Liver (tissue), 9 donors: Measurements from ENCODE around the gene PLXNA2. TPM values are rescaled to one million over a fixed set of nuclear protein-coding genes. Genes with fewer than 3 reads are reported as not detected.

ENCODE experiments used
- DNase-seq: peaks from one replicate; pipeline ENCODE4 v3.0.0-alpha.2; 2017; ENCODE audit warnings: low spot score
- H3K27ac ChIP-seq, 2 donors: one replicate each; pipeline ENCODE4 v1.7.0; 2013; ENCODE audit warnings: inconsistent platforms in 2 of 2, low read length in 2 of 2, control low read depth in 1 of 2, low read depth in 1 of 2, mild to moderate bottlenecking in 1 of 2
- H3K27me3 ChIP-seq, 4 donors: one replicate each; pipeline versions ENCODE4 v1.6.1 to v1.7.0; 2013; ENCODE audit warnings: low read length in 3 of 4, inconsistent platforms in 1 of 4, mild to moderate bottlenecking in 1 of 4, moderate library complexity in 1 of 4; ENCODE audit not compliant: control insufficient read depth in 4 of 4, insufficient read depth in 4 of 4
- H3K36me3 ChIP-seq, 4 donors: one replicate each; pipeline versions ENCODE4 v1.6.1 to v1.7.0; 2013; ENCODE audit warnings: low read length in 3 of 4, mild to moderate bottlenecking in 3 of 4, low read depth in 1 of 4, moderate library complexity in 1 of 4; ENCODE audit not compliant: control insufficient read depth in 4 of 4, insufficient read depth in 3 of 4
- H3K4me1 ChIP-seq, 4 donors: one replicate each; pipeline versions ENCODE4 v1.6.1 to v1.7.0; 2013; ENCODE audit warnings: low read length in 3 of 4, mild to moderate bottlenecking in 3 of 4, moderate library complexity in 1 of 4; ENCODE audit not compliant: control insufficient read depth in 4 of 4, insufficient read depth in 4 of 4
- H3K4me3 ChIP-seq, 3 donors: one replicate each; pipeline versions ENCODE4 v1.6.1 to v1.7.0; 2013; ENCODE audit warnings: low read length in 3 of 3, control low read depth in 1 of 3, low read depth in 1 of 3, mild to moderate bottlenecking in 1 of 3
- H3K9ac ChIP-seq, 2 donors: one replicate each; pipeline ENCODE4 v1.7.0; 2013; ENCODE audit warnings: low read length in 2 of 2, mild to moderate bottlenecking in 2 of 2, moderate library complexity in 2 of 2, control low read depth in 1 of 2, low read depth in 1 of 2
- H3K9me3 ChIP-seq, 4 donors: one replicate each; pipeline versions ENCODE4 v1.6.1 to v1.7.0; 2013; ENCODE audit warnings: low read length in 3 of 4; ENCODE audit not compliant: control insufficient read depth in 4 of 4
- EGR1 ChIP-seq, 2 donors: IDR thresholded peaks; 2 replicates each; pipeline ENCODE4 v1.6.1; 2016 to 2018; ENCODE audit warnings: antibody characterized with exemption in 2 of 2, low read depth in 2 of 2
- FOXA2 ChIP-seq: IDR thresholded peaks from 2 replicates; pipeline ENCODE4 v1.6.1; 2016; ENCODE audit warnings: antibody characterized with exemption
- GABPA ChIP-seq, 2 donors: IDR thresholded peaks in 1 of 2; conservative IDR thresholded peaks in 1 of 2; 2 replicates each; pipeline ENCODE4 v1.6.1; 2016; ENCODE audit warnings: antibody characterized with exemption in 2 of 2, mild to moderate bottlenecking in 1 of 2, moderate library complexity in 1 of 2
- HNF4A ChIP-seq, 2 donors: conservative IDR thresholded peaks; 2 replicates each; pipeline ENCODE4 v1.6.1; 2016; ENCODE audit warnings: antibody characterized with exemption in 2 of 2, mild to moderate bottlenecking in 2 of 2
- NR2F2 ChIP-seq: IDR thresholded peaks from 2 replicates; pipeline ENCODE4 v1.6.1; 2016; ENCODE audit warnings: antibody characterized with exemption
- RAD21 ChIP-seq, 2 donors: IDR thresholded peaks; 2 replicates each; pipeline ENCODE4 v1.6.1; 2016; ENCODE audit warnings: antibody characterized with exemption in 2 of 2, mild to moderate bottlenecking in 2 of 2
- SP1 ChIP-seq: IDR thresholded peaks from 2 replicates; pipeline ENCODE4 v1.6.1; 2018; ENCODE audit warnings: antibody characterized with exemption, mild to moderate bottlenecking
- TAF1 ChIP-seq: conservative IDR thresholded peaks from 2 replicates; pipeline ENCODE4 v1.6.1; 2016; ENCODE audit warnings: antibody characterized with exemption, mild to moderate bottlenecking
- YY1 ChIP-seq: IDR thresholded peaks from 2 replicates; pipeline ENCODE4 v1.6.1; 2016; ENCODE audit warnings: antibody characterized with exemption, mild to moderate bottlenecking
- WGBS: extraction: QIAGEN DNeasy Blood & Tissue Kit; methylation state at CpG from one replicate; pipeline ENCODE4 v1.1.7; 2013; 5-methylcytosine and 5-hydroxymethylcytosine counted together
- polyA plus RNA-seq, 2 donors: library from polyadenylated mRNA; stranded (reverse) in 1 of 2; unstranded in 1 of 2; fragments of 200-250 nt in 1 of 2; fragments of >200 nt in 1 of 2; fragmentation: Nextera tagmentation in 1 of 2; extraction: Ambion mirVana in 1 of 2; gene quantifications; one replicate each; pipeline versions ENCODE4 v1.2.1 to v1.2.3, GENCODE V29; 2013 to 2015
- total RNA-seq, 2 donors: library from RNA; depleted of rRNA; stranded (reverse); fragments of >200 nt; gene quantifications; one replicate each; pipeline ENCODE4 v1.2.3, GENCODE V29; 2014
- TF ChIP-seq, protein P1 (sequence below): fragments of 150-350 bp; IDR thresholded peaks from 2 replicates; pipeline ENCODE4 v1.5.1; 2017; ENCODE audit warnings: improper control_type of control experiment, low read depth, low read length; ENCODE audit not compliant: missing input control
- TF ChIP-seq, protein P2 (sequence below): IDR thresholded peaks from 2 replicates; pipeline ENCODE4 v1.6.1; 2016; ENCODE audit warnings: antibody characterized with exemption
- donor health status: healthy.
- donor health status: healthy.
- donor health status: healthy.
- donor health status: healthy.
- donor health status: healthy.

PLXNA2 gene
- total and polyA plus RNA-seq, 4 donors = 1.8 to 9.2 (median 2.8) TPM

DNA sequence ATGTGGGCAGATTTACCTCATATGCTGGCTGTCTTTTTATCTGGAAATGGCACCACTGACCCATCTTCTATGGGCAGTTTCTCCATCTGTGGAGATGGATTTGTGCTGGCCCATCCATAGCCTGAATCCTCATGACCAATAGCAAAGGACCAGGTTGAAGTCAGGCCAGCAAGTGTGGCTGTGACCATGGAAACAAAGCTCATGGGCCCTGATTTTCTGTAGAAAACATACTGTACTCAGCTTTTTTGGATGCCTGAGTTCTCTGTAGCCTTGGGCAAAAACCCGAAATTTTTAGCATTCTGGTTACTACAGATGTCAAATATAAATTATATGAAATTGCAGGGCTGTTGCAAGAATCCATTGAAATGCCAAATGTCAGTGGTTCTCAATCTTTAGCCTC, 155.0 kb downstream of the PLXNA2 start:
- DNase-seq = no peak
- Histone ChIP-seq H3K4me3 (no peak overlapping the region), H3K27ac (no peak overlapping the region), H3K9me3 (no peaks in the 10 kb centered on the region), H3K27me3 (no peaks in the 10 kb centered on the region), H3K36me3 (peaks cover 3 to 29% (median 5%) of the 10 kb centered on the region in 4 donors), H3K9ac (no peak overlapping the region), H3K4me1 (peaks cover 0 to 3% (median 1%) of the 10 kb centered on the region in 4 donors)
- 89% methylated on average over 1 of the region's 1 CpG for WGBS
- no peak for TF ChIP-seq RAD21 (IDR thresholded peaks at IDR 0.05)

DNA sequence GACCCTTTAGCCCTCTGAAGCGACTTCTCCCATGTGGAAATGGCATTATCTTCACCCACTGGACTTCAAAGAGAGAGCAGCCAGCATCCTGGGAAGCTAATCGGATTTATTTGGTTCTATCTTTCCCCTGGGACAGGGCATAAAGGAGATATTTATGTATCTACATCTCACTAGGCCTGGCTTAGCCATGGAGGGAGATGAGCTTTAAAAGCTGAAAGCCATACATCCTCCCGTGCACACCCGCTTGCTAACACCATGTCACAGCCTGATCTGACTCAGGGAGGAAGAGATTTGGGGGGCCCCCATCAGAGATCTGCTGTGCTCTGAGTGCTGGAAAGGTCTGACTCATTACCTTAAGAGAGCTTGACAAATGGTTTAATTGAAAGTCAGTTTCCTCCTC, 155.9 kb downstream of the PLXNA2 start:
- WGBS = 95% methylated on average over 4 of the region's 4 CpGs
- H3K4me3 ChIP-seq = no peak overlapping the region
- no peak for TF ChIP-seq HNF4A (conservative IDR thresholded peaks at IDR 0.05)
- peaks cover 3 to 26% (median 5%) of the 10 kb centered on the region in 4 donors for H3K36me3 ChIP-seq
- no peaks in the 10 kb centered on the region for H3K27me3 ChIP-seq
- H3K9ac ChIP-seq = no peak overlapping the region
- no peak for DNase-seq
- H3K27ac ChIP-seq = no peak overlapping the region
- H3K4me1 ChIP-seq = peaks cover 0 to 3% (median 1%) of the 10 kb centered on the region in 4 donors
- H3K9me3 ChIP-seq = no peaks in the 10 kb centered on the region

DNA sequence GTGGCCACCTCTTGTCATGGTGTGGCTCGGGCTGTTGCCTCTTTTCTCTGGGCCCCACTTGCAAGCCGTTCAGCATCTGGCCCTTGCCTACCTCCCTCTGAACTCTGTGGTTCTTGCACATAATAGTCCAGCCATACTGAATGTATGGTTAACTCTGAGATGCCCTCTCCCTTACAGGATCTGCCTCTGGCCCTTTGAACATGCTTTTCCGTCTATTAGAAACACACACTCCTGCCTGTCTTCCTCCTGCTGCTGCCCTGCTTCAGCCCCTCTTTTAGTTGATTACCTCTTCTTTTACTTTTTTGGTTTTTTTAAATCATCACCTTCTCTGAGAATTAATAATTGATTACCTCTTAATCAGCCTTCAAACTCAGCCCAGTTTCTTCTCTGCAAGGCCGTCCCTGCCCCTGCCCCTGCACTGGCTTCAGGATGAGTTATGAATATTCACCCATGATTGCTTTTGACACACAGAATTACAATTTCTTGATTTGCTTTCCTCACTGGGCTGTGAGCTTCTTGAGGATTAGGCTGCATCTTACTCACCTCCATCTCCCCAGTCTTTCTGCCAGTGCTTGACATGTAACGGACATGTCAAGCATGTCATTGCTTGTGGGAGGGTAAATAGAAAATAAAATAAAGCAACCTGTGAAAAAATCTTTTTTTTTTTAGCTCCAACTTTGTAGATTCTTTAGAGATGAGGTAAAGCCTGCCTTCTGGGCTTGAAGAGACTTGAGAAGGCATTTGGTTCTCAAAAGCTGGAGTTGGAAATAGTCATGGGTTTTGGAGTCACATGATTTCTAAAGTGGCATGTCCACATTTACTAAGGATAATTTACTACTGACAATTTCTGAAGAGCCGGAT, 158.3 kb downstream of the PLXNA2 start:
- DNase-seq = no peak
- Histone ChIP-seq H3K27me3 (no peaks in the 10 kb centered on the region), H3K9me3 (no peaks in the 10 kb centered on the region), H3K36me3 (peaks cover 0 to 18% (median 3%) of the 10 kb centered on the region in 4 donors), H3K4me3 (no peak overlapping the region), H3K4me1 (peaks cover 0 to 3% (median 1%) of the 10 kb centered on the region in 4 donors), H3K27ac (no peak overlapping the region), H3K9ac (peak overlapping the region in 1 of 2 donors; percentile 1)
- WGBS = 90% methylated on average over 6 of the region's 6 CpGs
- TF ChIP-seq, protein P1, sequence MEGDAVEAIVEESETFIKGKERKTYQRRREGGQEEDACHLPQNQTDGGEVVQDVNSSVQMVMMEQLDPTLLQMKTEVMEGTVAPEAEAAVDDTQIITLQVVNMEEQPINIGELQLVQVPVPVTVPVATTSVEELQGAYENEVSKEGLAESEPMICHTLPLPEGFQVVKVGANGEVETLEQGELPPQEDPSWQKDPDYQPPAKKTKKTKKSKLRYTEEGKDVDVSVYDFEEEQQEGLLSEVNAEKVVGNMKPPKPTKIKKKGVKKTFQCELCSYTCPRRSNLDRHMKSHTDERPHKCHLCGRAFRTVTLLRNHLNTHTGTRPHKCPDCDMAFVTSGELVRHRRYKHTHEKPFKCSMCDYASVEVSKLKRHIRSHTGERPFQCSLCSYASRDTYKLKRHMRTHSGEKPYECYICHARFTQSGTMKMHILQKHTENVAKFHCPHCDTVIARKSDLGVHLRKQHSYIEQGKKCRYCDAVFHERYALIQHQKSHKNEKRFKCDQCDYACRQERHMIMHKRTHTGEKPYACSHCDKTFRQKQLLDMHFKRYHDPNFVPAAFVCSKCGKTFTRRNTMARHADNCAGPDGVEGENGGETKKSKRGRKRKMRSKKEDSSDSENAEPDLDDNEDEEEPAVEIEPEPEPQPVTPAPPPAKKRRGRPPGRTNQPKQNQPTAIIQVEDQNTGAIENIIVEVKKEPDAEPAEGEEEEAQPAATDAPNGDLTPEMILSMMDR = no peak
- no peak for TF ChIP-seq FOXA2
- TF ChIP-seq, protein P2, sequence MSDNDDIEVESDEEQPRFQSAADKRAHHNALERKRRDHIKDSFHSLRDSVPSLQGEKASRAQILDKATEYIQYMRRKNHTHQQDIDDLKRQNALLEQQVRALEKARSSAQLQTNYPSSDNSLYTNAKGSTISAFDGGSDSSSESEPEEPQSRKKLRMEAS = no peak

DNA sequence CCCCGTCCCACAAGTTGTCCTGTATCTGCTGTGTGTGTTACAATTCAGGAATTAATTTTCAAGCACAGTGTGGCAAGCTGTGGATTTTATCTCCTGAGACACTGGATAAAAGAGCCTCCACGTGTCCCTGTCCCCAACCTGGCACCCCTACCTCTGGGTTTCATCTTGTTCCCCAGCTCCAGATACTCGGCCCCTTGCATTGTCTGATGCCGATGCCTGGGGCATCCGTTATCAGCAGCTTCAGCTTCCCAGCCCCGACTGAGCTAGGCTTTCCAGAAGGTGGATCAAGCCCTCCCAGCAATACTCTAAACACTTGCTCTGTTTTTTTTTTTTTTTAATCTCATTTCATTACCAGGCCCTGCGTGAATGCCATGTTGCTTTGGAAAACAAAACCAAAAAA, 159.4 kb downstream of the PLXNA2 start:
- Histone ChIP-seq H3K27ac (no peak overlapping the region), H3K9me3 (no peaks in the 10 kb centered on the region), H3K36me3 (peaks cover 0 to 14% (median 3%) of the 10 kb centered on the region in 4 donors), H3K9ac (no peak overlapping the region), H3K4me1 (peaks cover 0 to 3% (median 1%) of the 10 kb centered on the region in 4 donors), H3K27me3 (no peaks in the 10 kb centered on the region), H3K4me3 (no peak overlapping the region)
- no peak for DNase-seq
- TF ChIP-seq, protein P1 = no peak
- TF ChIP-seq EGR1 (IDR thresholded peaks at IDR 0.05; ENCODE audit: low read depth in 2 of 2) (no peak), NR2F2 (no peak), GABPA (IDR thresholded peaks at IDR 0.05 in 1 of 2, conservative IDR thresholded peaks at IDR 0.05 in 1 of 2) (no peak), SP1 (no peak), YY1 (no peak), TAF1 (no peak)
- 94% methylated on average over 7 of the region's 7 CpGs for WGBS
